H1 (cell line): ENCODE measurements around the gene CELF4. TPM values are rescaled to one million over a fixed set of nuclear protein-coding genes. Genes with fewer than 3 reads are reported as not detected.

Source experiments
- CHD1 ChIP-seq: IDR thresholded peaks from 2 replicates; pipeline ENCODE4 v1.6.1; 2012; ENCODE audit warnings: low read depth, low read length, improper control_type of control experiment
- EP300 ChIP-seq, 2 experiments: IDR thresholded peaks; 1 replicate in 1 of 2; 2 replicates in 1 of 2; pipeline ENCODE4 v1.6.1; 2011 to 2012; ENCODE audit warnings: low read depth in 2 of 2, low read length in 2 of 2, mild to moderate bottlenecking in 2 of 2, borderline replicate concordance in 1 of 2, inconsistent platforms in 1 of 2, moderate library complexity in 1 of 2
- GABPA ChIP-seq: IDR thresholded peaks from 2 replicates; pipeline ENCODE4 v1.6.1; 2011; ENCODE audit warnings: mild to moderate bottlenecking, low read length, moderate library complexity, borderline replicate concordance; ENCODE audit not compliant: insufficient read depth
- SAP30 ChIP-seq: fragments of 300-600 bp; sonication (generic); IDR thresholded peaks from 2 replicates; pipeline ENCODE4 v1.7.1; 2012; ENCODE audit warnings: low read length, moderate library complexity, mild to moderate bottlenecking, inconsistent platforms; ENCODE audit not compliant: insufficient read depth, insufficient replicate concordance
- SP1 ChIP-seq: IDR thresholded peaks from 2 replicates; pipeline ENCODE4 v1.6.1; 2011; ENCODE audit warnings: low read depth, low read length
- TCF12 ChIP-seq: IDR thresholded peaks from 2 replicates; pipeline ENCODE4 v1.6.1; 2011; ENCODE audit warnings: low read depth, mild to moderate bottlenecking, low read length
- YY1 ChIP-seq: IDR thresholded peaks from 2 replicates; pipeline ENCODE4 v1.6.1; 2011; ENCODE audit warnings: low read depth, mild to moderate bottlenecking, low read length
- polyA plus RNA-seq, 7 experiments: library from polyadenylated mRNA; depleted of rRNA in 3 of 7; stranded (reverse) in 5 of 7; unstranded in 2 of 7; fragments of >200 nt in 5 of 7; fragments of 200-250 nt in 2 of 7; gene quantifications; 1 replicate in 5 of 7; 2 replicates in 1 of 7; 4 replicates in 1 of 7; pipeline versions ENCODE4 v1.2.1 to v1.2.3, GENCODE V29; 2011 to 2013; ENCODE audit warnings: missing spikeins in 2 of 7, mixed read lengths in 2 of 7
- total RNA-seq: library from RNA; stranded (reverse); fragmentation: NEBNext Ultra II Directional; extraction: Animal tissue kit (Norgen Biotek cat#: 25700); gene quantifications from 2 replicates; pipeline ENCODE4 v1.2.1, GENCODE V29; 2021
- TF ChIP-seq, protein P1 (sequence below): fragments of 300-600 bp; sonication (generic); IDR thresholded peaks from 2 replicates; pipeline ENCODE4 v1.7.1; 2012; ENCODE audit warnings: low read length, moderate library complexity, mild to moderate bottlenecking, inconsistent platforms; ENCODE audit not compliant: insufficient replicate concordance
- TF ChIP-seq, protein P2 (sequence below): IDR thresholded peaks from 2 replicates; pipeline ENCODE4 v1.6.1; 2012; ENCODE audit warnings: inconsistent platforms

CELF4 gene
- total and polyA plus RNA-seq, 2 of the 8 experiments (the other 6 are each of a cell fraction or from before 2014, with no cell fraction given): 1.6 to 3.4 TPM

DNA sequence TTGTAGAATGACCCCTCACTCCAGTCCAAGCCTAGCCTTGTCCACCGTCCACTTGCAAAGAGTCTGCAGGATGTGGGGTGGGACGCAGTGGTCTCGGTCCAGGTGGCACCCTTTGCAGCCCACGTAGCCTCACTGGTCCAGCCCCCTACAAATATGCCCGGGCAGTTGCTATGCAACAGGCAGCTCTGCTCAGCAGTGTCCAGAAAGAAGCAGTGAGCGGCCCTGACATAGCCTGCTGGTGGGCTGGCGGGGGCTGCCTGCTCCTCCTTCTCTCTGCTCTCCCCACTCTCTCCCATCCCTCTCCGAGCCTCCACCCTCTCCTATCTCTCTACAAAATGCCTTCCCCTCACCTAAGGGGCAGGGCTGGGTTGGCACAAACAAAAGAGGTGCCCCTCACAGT, 233.4 kb downstream of the CELF4 start (continued):
- TF ChIP-seq, protein P1, sequence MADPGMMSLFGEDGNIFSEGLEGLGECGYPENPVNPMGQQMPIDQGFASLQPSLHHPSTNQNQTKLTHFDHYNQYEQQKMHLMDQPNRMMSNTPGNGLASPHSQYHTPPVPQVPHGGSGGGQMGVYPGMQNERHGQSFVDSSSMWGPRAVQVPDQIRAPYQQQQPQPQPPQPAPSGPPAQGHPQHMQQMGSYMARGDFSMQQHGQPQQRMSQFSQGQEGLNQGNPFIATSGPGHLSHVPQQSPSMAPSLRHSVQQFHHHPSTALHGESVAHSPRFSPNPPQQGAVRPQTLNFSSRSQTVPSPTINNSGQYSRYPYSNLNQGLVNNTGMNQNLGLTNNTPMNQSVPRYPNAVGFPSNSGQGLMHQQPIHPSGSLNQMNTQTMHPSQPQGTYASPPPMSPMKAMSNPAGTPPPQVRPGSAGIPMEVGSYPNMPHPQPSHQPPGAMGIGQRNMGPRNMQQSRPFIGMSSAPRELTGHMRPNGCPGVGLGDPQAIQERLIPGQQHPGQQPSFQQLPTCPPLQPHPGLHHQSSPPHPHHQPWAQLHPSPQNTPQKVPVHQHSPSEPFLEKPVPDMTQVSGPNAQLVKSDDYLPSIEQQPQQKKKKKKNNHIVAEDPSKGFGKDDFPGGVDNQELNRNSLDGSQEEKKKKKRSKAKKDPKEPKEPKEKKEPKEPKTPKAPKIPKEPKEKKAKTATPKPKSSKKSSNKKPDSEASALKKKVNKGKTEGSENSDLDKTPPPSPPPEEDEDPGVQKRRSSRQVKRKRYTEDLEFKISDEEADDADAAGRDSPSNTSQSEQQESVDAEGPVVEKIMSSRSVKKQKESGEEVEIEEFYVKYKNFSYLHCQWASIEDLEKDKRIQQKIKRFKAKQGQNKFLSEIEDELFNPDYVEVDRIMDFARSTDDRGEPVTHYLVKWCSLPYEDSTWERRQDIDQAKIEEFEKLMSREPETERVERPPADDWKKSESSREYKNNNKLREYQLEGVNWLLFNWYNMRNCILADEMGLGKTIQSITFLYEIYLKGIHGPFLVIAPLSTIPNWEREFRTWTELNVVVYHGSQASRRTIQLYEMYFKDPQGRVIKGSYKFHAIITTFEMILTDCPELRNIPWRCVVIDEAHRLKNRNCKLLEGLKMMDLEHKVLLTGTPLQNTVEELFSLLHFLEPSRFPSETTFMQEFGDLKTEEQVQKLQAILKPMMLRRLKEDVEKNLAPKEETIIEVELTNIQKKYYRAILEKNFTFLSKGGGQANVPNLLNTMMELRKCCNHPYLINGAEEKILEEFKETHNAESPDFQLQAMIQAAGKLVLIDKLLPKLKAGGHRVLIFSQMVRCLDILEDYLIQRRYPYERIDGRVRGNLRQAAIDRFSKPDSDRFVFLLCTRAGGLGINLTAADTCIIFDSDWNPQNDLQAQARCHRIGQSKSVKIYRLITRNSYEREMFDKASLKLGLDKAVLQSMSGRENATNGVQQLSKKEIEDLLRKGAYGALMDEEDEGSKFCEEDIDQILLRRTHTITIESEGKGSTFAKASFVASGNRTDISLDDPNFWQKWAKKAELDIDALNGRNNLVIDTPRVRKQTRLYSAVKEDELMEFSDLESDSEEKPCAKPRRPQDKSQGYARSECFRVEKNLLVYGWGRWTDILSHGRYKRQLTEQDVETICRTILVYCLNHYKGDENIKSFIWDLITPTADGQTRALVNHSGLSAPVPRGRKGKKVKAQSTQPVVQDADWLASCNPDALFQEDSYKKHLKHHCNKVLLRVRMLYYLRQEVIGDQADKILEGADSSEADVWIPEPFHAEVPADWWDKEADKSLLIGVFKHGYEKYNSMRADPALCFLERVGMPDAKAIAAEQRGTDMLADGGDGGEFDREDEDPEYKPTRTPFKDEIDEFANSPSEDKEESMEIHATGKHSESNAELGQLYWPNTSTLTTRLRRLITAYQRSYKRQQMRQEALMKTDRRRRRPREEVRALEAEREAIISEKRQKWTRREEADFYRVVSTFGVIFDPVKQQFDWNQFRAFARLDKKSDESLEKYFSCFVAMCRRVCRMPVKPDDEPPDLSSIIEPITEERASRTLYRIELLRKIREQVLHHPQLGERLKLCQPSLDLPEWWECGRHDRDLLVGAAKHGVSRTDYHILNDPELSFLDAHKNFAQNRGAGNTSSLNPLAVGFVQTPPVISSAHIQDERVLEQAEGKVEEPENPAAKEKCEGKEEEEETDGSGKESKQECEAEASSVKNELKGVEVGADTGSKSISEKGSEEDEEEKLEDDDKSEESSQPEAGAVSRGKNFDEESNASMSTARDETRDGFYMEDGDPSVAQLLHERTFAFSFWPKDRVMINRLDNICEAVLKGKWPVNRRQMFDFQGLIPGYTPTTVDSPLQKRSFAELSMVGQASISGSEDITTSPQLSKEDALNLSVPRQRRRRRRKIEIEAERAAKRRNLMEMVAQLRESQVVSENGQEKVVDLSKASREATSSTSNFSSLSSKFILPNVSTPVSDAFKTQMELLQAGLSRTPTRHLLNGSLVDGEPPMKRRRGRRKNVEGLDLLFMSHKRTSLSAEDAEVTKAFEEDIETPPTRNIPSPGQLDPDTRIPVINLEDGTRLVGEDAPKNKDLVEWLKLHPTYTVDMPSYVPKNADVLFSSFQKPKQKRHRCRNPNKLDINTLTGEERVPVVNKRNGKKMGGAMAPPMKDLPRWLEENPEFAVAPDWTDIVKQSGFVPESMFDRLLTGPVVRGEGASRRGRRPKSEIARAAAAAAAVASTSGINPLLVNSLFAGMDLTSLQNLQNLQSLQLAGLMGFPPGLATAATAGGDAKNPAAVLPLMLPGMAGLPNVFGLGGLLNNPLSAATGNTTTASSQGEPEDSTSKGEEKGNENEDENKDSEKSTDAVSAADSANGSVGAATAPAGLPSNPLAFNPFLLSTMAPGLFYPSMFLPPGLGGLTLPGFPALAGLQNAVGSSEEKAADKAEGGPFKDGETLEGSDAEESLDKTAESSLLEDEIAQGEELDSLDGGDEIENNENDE: no peak
- TF ChIP-seq SAP30 (no peak), CHD1 (no peak), YY1 (no peak), GABPA (no peak), EP300 (IDR thresholded peaks at IDR 0.05; ENCODE audit: borderline replicate concordance in 1 of 2, low read depth in 2 of 2, low read length in 2 of 2) (no peak), SP1 (no peak), TCF12 (no peak)
- TF ChIP-seq, protein P2, sequence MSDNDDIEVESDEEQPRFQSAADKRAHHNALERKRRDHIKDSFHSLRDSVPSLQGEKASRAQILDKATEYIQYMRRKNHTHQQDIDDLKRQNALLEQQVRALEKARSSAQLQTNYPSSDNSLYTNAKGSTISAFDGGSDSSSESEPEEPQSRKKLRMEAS: no peak
